WI38 (cell line): ENCODE measurements around the gene STAT5B.

ENCODE experiments used
- H3K4me3 ChIP-seq: 2 replicates; pipeline ENCODE4 v1.5.1; 2011; ENCODE audit warnings: low read depth, mild to moderate bottlenecking, control low read depth, low read length
- TF ChIP-seq, protein P1 (sequence below): IDR thresholded peaks from 2 replicates; pipeline ENCODE4 v1.5.1; 2012; ENCODE audit warnings: low read depth, mild to moderate bottlenecking, control low read depth, low read length

The STAT5B gene

DNA sequence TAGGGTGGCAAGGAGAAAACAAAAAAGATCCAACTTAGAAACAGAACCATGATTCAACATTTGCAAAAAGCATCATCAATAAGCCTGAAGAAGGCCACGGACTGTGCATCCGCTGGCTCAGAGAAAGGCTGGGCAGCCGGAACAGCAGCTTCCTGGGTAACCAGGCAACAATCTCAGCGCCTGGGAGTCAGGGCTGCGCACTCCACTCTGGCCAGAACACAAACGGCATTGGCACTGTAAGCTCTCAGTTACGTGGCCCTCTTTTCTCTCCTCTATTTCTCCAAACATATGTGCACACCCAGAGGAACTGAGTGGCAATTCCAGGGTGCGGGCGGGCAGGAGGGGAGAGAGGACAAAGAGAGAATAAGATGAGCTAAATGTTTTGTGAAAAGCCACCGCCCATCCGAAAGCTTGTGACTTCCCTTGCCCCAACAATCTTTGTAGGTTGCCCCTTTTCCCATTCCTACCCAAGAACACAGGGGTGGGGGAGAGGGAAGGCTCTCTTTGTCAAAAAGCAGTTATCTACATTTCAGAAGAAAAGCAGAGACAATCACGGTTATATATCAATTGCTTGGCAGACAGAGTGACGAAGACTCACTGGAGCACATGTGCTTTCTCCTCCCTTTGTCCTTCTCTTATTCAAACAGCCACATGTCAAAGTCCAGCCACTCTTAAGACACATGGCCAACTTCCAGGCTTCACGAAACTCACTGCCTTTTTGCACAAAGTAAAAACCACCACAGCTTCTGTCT lies 75.3 kb downstream of the STAT5B start:
- H3K4me3 ChIP-seq, result no peak overlapping the region
- TF ChIP-seq, protein P1, sequence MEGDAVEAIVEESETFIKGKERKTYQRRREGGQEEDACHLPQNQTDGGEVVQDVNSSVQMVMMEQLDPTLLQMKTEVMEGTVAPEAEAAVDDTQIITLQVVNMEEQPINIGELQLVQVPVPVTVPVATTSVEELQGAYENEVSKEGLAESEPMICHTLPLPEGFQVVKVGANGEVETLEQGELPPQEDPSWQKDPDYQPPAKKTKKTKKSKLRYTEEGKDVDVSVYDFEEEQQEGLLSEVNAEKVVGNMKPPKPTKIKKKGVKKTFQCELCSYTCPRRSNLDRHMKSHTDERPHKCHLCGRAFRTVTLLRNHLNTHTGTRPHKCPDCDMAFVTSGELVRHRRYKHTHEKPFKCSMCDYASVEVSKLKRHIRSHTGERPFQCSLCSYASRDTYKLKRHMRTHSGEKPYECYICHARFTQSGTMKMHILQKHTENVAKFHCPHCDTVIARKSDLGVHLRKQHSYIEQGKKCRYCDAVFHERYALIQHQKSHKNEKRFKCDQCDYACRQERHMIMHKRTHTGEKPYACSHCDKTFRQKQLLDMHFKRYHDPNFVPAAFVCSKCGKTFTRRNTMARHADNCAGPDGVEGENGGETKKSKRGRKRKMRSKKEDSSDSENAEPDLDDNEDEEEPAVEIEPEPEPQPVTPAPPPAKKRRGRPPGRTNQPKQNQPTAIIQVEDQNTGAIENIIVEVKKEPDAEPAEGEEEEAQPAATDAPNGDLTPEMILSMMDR, result no peak

DNA sequence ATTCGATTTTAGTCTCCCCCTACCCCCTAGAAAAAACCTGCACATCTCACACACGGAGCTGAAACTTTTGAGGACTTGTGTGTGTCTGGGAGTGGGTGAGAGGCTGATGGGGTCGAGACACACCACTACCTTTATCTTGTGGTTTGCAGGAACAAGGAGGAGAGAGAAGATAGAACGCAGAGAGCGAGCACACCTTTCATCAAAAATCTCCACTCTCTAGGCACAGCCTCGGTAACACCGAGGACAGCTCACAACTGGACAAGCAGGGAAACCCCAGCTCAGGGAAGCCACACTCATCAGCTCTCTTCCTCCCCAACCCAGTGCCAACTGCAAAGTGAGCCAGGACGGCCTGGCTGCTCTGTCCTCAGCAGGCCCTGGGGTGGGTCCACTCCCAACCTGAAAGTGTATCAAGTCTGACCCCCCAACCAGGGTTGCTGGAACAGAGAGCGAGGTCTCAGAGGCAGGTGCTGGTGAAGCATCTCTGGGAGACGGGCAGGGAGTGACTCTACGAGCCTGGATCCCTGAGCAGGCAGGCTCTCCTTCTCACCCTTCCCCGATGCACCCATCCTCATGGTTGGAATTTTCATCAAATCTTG lies 76.7 kb downstream of the STAT5B start:
- TF ChIP-seq, protein P1, result no peak
- no peak overlapping the region for H3K4me3 ChIP-seq

DNA sequence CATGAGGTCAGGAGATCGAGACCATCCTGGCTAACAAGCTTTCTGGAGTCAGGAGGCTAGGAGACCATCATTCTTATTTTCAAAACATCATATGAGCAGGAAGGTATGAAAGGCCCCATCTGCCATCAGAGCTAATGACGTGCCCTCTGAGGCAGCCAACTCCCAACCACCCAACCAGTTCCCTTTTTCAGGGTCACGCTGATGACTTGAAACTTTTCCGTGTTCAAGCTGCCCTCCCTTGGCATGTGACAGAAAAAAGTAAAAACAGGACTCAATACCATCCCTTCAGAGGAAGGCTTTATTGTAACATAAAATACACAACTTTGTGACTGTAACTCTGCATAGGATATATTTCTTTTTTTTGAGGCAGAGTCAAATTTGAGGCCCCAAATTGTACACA lies 77.3 kb downstream of the STAT5B start:
- H3K4me3 ChIP-seq, result no peak overlapping the region
- TF ChIP-seq, protein P1, result no peak

DNA sequence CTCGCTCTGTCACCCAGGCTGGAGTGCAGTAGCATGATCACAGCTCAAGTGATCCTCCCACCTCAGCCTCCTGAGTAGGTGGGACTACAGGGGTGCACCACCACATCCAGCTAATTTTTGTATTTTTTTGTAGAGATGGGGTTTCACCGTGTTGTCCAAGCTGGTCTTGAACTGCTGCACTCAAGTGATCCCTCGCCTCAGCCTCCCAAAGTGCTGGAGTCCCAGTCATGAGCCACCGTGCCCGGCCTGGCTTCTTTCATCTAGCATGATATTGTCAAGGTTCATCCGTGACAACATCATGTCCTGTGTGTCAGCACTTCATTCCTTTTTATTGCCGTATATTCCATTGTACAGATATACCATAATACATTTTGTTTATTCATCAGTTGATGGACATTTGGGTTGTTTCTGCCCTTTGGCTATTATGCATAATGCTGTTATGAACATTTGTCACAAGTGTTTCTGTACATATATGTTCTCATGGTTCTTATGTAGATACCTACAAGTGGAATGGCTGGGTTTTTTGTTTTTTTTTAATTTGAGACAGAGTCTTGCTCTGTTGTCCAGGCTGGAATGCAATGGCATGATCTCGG lies 78.5 kb downstream of the STAT5B start:
- H3K4me3 ChIP-seq, result no peak overlapping the region
- TF ChIP-seq, protein P1, result no peak

DNA sequence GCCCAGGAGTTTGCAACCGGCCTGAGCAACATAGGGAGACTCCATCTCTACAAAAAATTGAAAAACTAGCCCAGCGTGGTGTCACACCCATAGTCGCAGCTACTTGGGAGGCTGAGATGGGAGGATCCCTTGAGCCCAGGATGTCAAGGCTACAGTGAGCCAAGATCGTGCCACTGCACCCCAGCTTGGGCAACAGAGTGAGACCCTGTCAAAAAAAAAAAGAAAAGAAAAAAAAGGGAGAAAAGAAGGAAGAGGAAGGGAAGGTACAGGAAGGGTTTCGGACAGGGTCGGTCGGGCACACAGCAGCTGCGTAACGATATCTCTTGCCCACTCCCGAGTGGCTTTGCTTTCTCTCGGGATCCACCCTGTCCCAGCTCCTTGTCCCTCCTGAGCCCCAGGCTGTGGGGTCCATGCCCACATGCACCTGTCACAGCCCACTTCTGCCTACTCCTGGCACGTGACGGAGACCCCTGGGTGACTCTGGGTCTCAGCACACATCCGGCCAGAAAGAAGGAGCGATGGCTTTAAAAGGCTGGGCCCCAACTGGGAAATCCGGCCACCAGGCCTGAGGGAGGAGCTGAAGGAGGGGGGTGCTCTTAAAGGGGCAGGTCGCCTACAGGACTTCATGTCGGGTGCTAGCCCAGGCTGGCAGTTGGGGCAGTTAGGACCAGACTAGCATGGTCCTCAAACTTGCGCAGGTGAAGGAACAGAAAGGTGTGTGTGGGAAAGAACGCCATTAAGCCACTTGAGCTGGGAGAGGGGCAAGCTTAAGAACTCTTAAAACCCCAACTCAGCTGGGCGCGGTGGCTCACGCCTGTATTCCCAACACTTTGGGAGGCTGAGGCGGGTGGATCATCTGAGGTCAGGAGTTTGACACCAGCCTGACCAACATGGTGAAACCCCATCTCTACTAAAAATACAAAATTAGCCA lies 82.0 kb downstream of the STAT5B start, which contains the start of gene GHDC:
TSS of gene GHDC (minus strand) at position 526 of the 931 bp plus-strand sequence. CDS start 913 bp downstream, outside the sequence.
- TF ChIP-seq, protein P1, result no peak
- H3K4me3 ChIP-seq, result peak within 1 kb of the TSS; percentile 75

DNA sequence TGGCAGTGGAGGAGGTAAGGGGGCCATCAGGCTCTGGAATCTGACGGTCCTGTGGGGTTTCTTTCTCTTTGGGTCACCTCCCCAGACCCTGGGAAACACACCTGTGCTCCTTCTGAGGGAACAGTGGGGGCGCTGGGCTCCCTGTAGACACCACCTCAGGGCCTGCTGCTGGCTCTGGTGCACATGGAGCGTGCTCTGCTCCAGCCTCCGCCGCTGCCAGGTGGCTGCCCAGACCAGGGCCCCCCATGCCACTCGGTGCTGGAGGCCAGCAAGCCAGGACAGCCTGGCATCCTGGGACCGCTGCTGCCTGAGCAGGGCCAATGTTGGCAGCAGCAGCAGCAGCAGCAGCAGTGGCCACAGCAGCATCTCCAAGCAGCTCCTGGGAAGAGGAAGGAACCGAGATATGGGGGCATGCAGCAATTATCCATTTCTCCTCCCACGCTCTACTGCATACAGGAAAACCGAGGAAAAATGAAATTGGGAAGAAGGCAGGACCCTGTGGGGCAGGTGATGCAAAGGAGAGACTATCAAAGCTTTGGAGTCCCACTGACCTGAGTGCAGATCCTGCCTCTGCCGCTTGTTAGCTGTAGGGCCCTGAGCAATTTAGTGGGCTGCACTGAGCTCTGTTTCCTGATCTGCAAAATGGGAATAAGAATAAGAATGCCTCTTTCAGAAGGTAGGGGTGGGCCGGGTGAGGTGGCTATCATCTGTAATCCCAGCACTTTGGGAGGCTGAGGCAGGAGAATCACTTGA lies 82.8 kb downstream of the STAT5B start:
- peak overlapping the region; percentile 75 for H3K4me3 ChIP-seq
- TF ChIP-seq, protein P1, result no peak
